Panc1 (cell line): ENCODE data around the gene AIMP2. TPM values are rescaled to one million over a fixed set of nuclear protein-coding genes. Genes with fewer than 3 reads are reported as not detected.

Experiments used
- ATAC-seq: fragments of 200-7000 bp; cut with Tn5 transposase; 2 replicates; pipeline ENCODE4 v1.9.1; 2020; ENCODE audit warnings: mild to moderate bottlenecking, moderate library complexity
- BruUV-seq: library from RNA; stranded (reverse); fragments of 400-500 nt; replicated peaks from 2 replicates; lab custom pipeline; 2021; lab: Mats Ljungman, UMichigan
- CTCF ChIA-PET: fragments of 300-600 bp; sonication (Branson Sonifier 250); formaldehyde crosslinking; loops from one replicate; lab custom pipeline; 2022; ENCODE audit warnings: antibody characterized with exemption; lab: Charles Lee
- POLR2A ChIA-PET: fragments of 300-600 bp; sonication (Branson Sonifier 250); formaldehyde crosslinking; loops from one replicate; lab custom pipeline; 2022; ENCODE audit warnings: antibody characterized with exemption; lab: Charles Lee
- DNase-seq: peaks from one replicate; pipeline ENCODE4 v3.0.0-alpha.2; 2010; ENCODE audit warnings: low read depth, low spot score
- H3K27ac ChIP-seq: 2 replicates; pipeline ENCODE4 v1.5.1; 2011; ENCODE audit warnings: mild to moderate bottlenecking, low read length, inconsistent platforms
- H3K27me3 ChIP-seq: fragments of 200-500 bp; sonication (Bioruptor generic); 2 replicates; pipeline ENCODE4 v1.6.0; 2014; ENCODE audit warnings: low read length, inconsistent platforms; ENCODE audit not compliant: control insufficient read depth, insufficient read depth
- H3K36me3 ChIP-seq: fragments of 200-500 bp; sonication (Bioruptor generic); 2 replicates; pipeline ENCODE4 v1.5.1; 2014; ENCODE audit warnings: inconsistent platforms, mild to moderate bottlenecking, low read length, moderate library complexity; ENCODE audit not compliant: control insufficient read depth, insufficient read depth
- H3K4me1 ChIP-seq: 2 replicates; pipeline ENCODE4 v1.5.1; 2011; ENCODE audit warnings: inconsistent platforms, mild to moderate bottlenecking, low read length, moderate library complexity; ENCODE audit not compliant: control insufficient read depth, insufficient read depth
- H3K4me3 ChIP-seq, 2 experiments: 2 replicates each; pipeline ENCODE4 v1.5.1; 2011 to 2012; ENCODE audit warnings: low read depth in 2 of 2, low read length in 2 of 2, mild to moderate bottlenecking in 2 of 2, inconsistent platforms in 1 of 2, moderate library complexity in 1 of 2
- H3K9me3 ChIP-seq: fragments of 200-500 bp; sonication (Bioruptor generic); 2 replicates; pipeline ENCODE4 v1.5.1; 2014; ENCODE audit warnings: low read depth, mild to moderate bottlenecking, inconsistent platforms, low read length, moderate library complexity; ENCODE audit not compliant: control insufficient read depth, insufficient read depth
- CTCF ChIP-seq: fragments of 450-650 bp; IDR thresholded peaks from 2 replicates; pipeline ENCODE4 v1.5.1; 2017; ENCODE audit warnings: mild to moderate bottlenecking
- POLR2AphosphoS5 ChIP-seq: IDR thresholded peaks from 2 replicates; pipeline ENCODE4 v1.6.1; 2012; ENCODE audit warnings: mild to moderate bottlenecking, low read depth, low read length, moderate library complexity
- REST ChIP-seq, 2 experiments: IDR thresholded peaks; 2 replicates each; pipeline ENCODE4 v1.6.1; 2011 to 2012; ENCODE audit warnings: low read depth in 2 of 2, control low read depth in 1 of 2, low read length in 1 of 2, mild to moderate bottlenecking in 1 of 2, moderate library complexity in 1 of 2; ENCODE audit not compliant: insufficient read depth in 1 of 2
- SIN3A ChIP-seq: IDR thresholded peaks from 2 replicates; pipeline ENCODE4 v1.6.1; 2012; ENCODE audit warnings: low read depth, mild to moderate bottlenecking, low read length, moderate library complexity, borderline replicate concordance; ENCODE audit not compliant: insufficient read depth
- TCF7L2 ChIP-seq: IDR thresholded peaks from 2 replicates; pipeline ENCODE4 v1.6.1; 2011; ENCODE audit warnings: mild to moderate bottlenecking, low read depth, low read length, inconsistent platforms
- in situ Hi-C: cut with HindIII; loops from 2 replicates; pipeline ENCODE4 v1.10.0; 2016; ENCODE audit warnings: low sequenced_read_pairs, low pct_unique_long_range_greater_than_20kb
- intact Hi-C: fragments of 100-400 bp; cut with micrococcal nuclease; formaldehyde crosslinking; loops from one replicate; pipeline ENCODE4 v1.10.0; 2022; ENCODE audit not compliant: unreplicated experiment
- total RNA-seq: library from RNA; stranded (reverse); gene quantifications from one replicate; pipeline ENCODE4 v1.2.1, GENCODE V29; 2021; ENCODE audit not compliant: unreplicated experiment

Gene AIMP2
- total RNA-seq, 1 experiment from 2014 or later: 126 TPM

GRCh38 chr7:6026820-6027311 lies 17.8 kb downstream of the AIMP2 start:
- peaks cover 24% of the 10 kb centered on the region for H3K36me3 ChIP-seq
- no peak overlapping the region for H3K27ac ChIP-seq
- intact Hi-C loops (no loop called here), in situ Hi-C loops (loop anchor here (5.0 kb wide), 1 partner anchor 90 kb away; no protein-coding TSS in a partner anchor)
- H3K27me3 ChIP-seq: no peaks in the 10 kb centered on the region
- H3K4me3 ChIP-seq: no peak overlapping the region
- no peaks in the 10 kb centered on the region for H3K9me3 ChIP-seq
- TF ChIP-seq SIN3A (no peak), CTCF (no peak), REST (IDR thresholded peaks at IDR 0.05; ENCODE audit: insufficient read depth in 1 of 2, low read depth in 2 of 2, low read length in 1 of 2) (no peak), TCF7L2 (no peak), POLR2AphosphoS5 (no peak)
- CTCF ChIA-PET: interaction anchor here (1.3 kb wide), 1 partner anchor 343 kb away, joined by 5 read pairs; no protein-coding TSS in a partner anchor
- DNase-seq (no peak), ATAC-seq (no peak)
- no peaks in the 10 kb centered on the region for H3K4me1 ChIP-seq
- POLR2A ChIA-PET: interaction anchor here (0.5 kb wide), 2 partner anchors 9 to 218 kb away, joined by 6 to 8 read pairs; no protein-coding TSS in a partner anchor
- BruUV-seq: no TSS peak

GRCh38 chr7:6027806-6028365 lies 18.8 kb downstream of the AIMP2 start:
- ATAC-seq (no peak), DNase-seq (no peak)
- no peak overlapping the region for H3K4me3 ChIP-seq
- intact Hi-C loops: no loop called here
- POLR2A ChIA-PET: interaction anchor here (0.5 kb wide), 1 partner anchor 24 kb away, joined by 10 read pairs; no protein-coding TSS in a partner anchor
- CTCF ChIA-PET: no interaction called here
- no peaks in the 10 kb centered on the region for H3K4me1 ChIP-seq
- no peaks in the 10 kb centered on the region for H3K9me3 ChIP-seq
- H3K36me3 ChIP-seq: peaks cover 21% of the 10 kb centered on the region
- no peaks in the 10 kb centered on the region for H3K27me3 ChIP-seq
- TF ChIP-seq POLR2AphosphoS5 (no peak), SIN3A (no peak), CTCF (no peak), REST (IDR thresholded peaks at IDR 0.05; ENCODE audit: insufficient read depth in 1 of 2, low read depth in 2 of 2, low read length in 1 of 2) (no peak), TCF7L2 (no peak)
- in situ Hi-C loops: loop anchor here (5.0 kb wide), 1 partner anchor 89 kb away; no protein-coding TSS in a partner anchor
- no peak overlapping the region for H3K27ac ChIP-seq
- BruUV-seq: no TSS peak
